H9 (cell line): ENCODE measurements around the gene MRTFA. TPM values are rescaled to one million over a fixed set of nuclear protein-coding genes. Genes with fewer than 3 reads are reported as not detected.

Source experiments
- DNase-seq: peaks from one replicate; pipeline ENCODE4 v3.0.0-alpha.2; 2017
- H2AFZ ChIP-seq: one replicate; pipeline ENCODE4 v1.6.1; 2013; ENCODE audit warnings: mild to moderate bottlenecking, low read length, control low read depth, moderate library complexity
- H2AK5ac ChIP-seq: 2 replicates; pipeline ENCODE4 v1.6.1; 2013; ENCODE audit warnings: low read length, control low read depth, mixed read lengths; ENCODE audit not compliant: insufficient read length
- H2BK120ac ChIP-seq: one replicate; pipeline ENCODE4 v1.6.1; 2013; ENCODE audit warnings: low read depth, mild to moderate bottlenecking, low read length, control low read depth, inconsistent platforms; ENCODE audit not compliant: poor library complexity, severe bottlenecking
- H2BK12ac ChIP-seq: 2 replicates; pipeline ENCODE4 v1.6.1; 2013; ENCODE audit warnings: low read length, control low read depth, mixed read lengths, low read depth; ENCODE audit not compliant: insufficient read length
- H2BK15ac ChIP-seq: 2 replicates; pipeline ENCODE4 v1.6.1; 2013; ENCODE audit warnings: low read depth, low read length, control low read depth
- H2BK20ac ChIP-seq: one replicate; pipeline ENCODE4 v1.6.1; 2013; ENCODE audit warnings: low read depth, mild to moderate bottlenecking, low read length, control low read depth, inconsistent platforms; ENCODE audit not compliant: poor library complexity, severe bottlenecking
- H2BK5ac ChIP-seq: 2 replicates; pipeline ENCODE4 v1.6.1; 2013; ENCODE audit warnings: low read length, control low read depth, mixed read lengths; ENCODE audit not compliant: insufficient read length
- H3K14ac ChIP-seq: 2 replicates; pipeline ENCODE4 v1.6.1; 2013; ENCODE audit warnings: low read length, control low read depth; ENCODE audit not compliant: insufficient read depth
- H3K18ac ChIP-seq: 2 replicates; pipeline ENCODE4 v1.6.1; 2013; ENCODE audit warnings: low read depth, mild to moderate bottlenecking, mixed read lengths, low read length, control low read depth; ENCODE audit not compliant: insufficient read length
- H3K23ac ChIP-seq: 2 replicates; pipeline ENCODE4 v1.6.1; 2013; ENCODE audit warnings: low read length, control low read depth, mixed read lengths, low read depth; ENCODE audit not compliant: insufficient read length
- H3K23me2 ChIP-seq: 2 replicates; pipeline ENCODE4 v1.6.1; 2013; ENCODE audit warnings: low read depth, mild to moderate bottlenecking, mixed read lengths, low read length, control low read depth; ENCODE audit not compliant: insufficient read length, poor library complexity, severe bottlenecking
- H3K27ac ChIP-seq: 2 replicates; pipeline ENCODE4 v1.5.1; 2013; ENCODE audit warnings: low read length, control low read depth, mixed read lengths, low read depth; ENCODE audit not compliant: insufficient read length
- H3K27me3 ChIP-seq: 2 replicates; pipeline ENCODE4 v1.6.1; 2013; ENCODE audit warnings: low read length, control low read depth, inconsistent platforms; ENCODE audit not compliant: insufficient read depth
- H3K4ac ChIP-seq: 2 replicates; pipeline ENCODE4 v1.6.1; 2013; ENCODE audit warnings: low read depth, mild to moderate bottlenecking, control low read depth, inconsistent platforms, low read length, moderate library complexity
- H3K4me1 ChIP-seq: 2 replicates; pipeline ENCODE4 v1.6.1; 2013; ENCODE audit warnings: low read length, control low read depth, inconsistent platforms; ENCODE audit not compliant: insufficient read depth
- H3K4me2 ChIP-seq: 2 replicates; pipeline ENCODE4 v1.6.1; 2013; ENCODE audit warnings: low read length, control low read depth, mixed read lengths; ENCODE audit not compliant: insufficient read length, insufficient read depth
- H3K56ac ChIP-seq: 2 replicates; pipeline ENCODE4 v1.6.1; 2013; ENCODE audit warnings: low read depth, mild to moderate bottlenecking, mixed read lengths, low read length, control low read depth; ENCODE audit not compliant: insufficient read length
- H3K79me1 ChIP-seq: 2 replicates; pipeline ENCODE4 v1.6.1; 2013; ENCODE audit warnings: low read depth, mild to moderate bottlenecking, moderate library complexity, low read length, control low read depth, inconsistent platforms; ENCODE audit not compliant: insufficient read depth, poor library complexity, severe bottlenecking
- H3K79me2 ChIP-seq: 2 replicates; pipeline ENCODE4 v1.6.1; 2013; ENCODE audit warnings: low read length, control low read depth, inconsistent platforms; ENCODE audit not compliant: insufficient read depth
- H3K9ac ChIP-seq: 2 replicates; pipeline ENCODE4 v1.6.1; 2013; ENCODE audit warnings: low read length, control low read depth, mixed read lengths; ENCODE audit not compliant: insufficient read length; ENCODE audit errors: extremely low read depth
- H3K9me3 ChIP-seq: one replicate; pipeline ENCODE4 v1.6.1; 2013; ENCODE audit warnings: low read depth, low read length, inconsistent platforms; ENCODE audit not compliant: control insufficient read depth
- H3T11ph ChIP-seq: one replicate; pipeline ENCODE4 v1.6.1; 2013; ENCODE audit warnings: mild to moderate bottlenecking, low read length, control low read depth, inconsistent platforms
- H4K20me1 ChIP-seq: one replicate; pipeline ENCODE4 v1.6.1; 2013; ENCODE audit not compliant: control insufficient read depth, insufficient read length, insufficient read depth
- H4K5ac ChIP-seq: 2 replicates; pipeline ENCODE4 v1.6.1; 2013; ENCODE audit warnings: low read depth, mild to moderate bottlenecking, mixed read lengths, low read length, control low read depth; ENCODE audit not compliant: insufficient read length
- H4K8ac ChIP-seq: replicated peaks from 2 replicates; pipeline ENCODE4 v1.6.1; 2013; ENCODE audit warnings: low read length, control low read depth, mixed read lengths, low read depth; ENCODE audit not compliant: insufficient read length
- H4K91ac ChIP-seq: 2 replicates; pipeline ENCODE4 v1.6.1; 2013; ENCODE audit warnings: low read depth, mild to moderate bottlenecking, moderate library complexity, mixed read lengths, low read length, control low read depth; ENCODE audit not compliant: insufficient read length
- H3K27ac Mint-ChIP-seq, 3 experiments: 2 replicates in 2 of 3; 3 replicates in 1 of 3; pipeline ENCODE4 v1.8.0; 2020 to 2021; ENCODE audit warnings: mixed read lengths in 3 of 3, mild to moderate bottlenecking in 1 of 3, moderate library complexity in 1 of 3
- H3K27me3 Mint-ChIP-seq: 2 replicates; pipeline ENCODE4 v1.8.0; 2021; ENCODE audit warnings: low read depth, mild to moderate bottlenecking, moderate library complexity, mixed read lengths
- H3K36me3 Mint-ChIP-seq, 3 experiments: 2 replicates in 2 of 3; 3 replicates in 1 of 3; pipeline ENCODE4 v1.8.0; 2020 to 2021; ENCODE audit warnings: low read depth in 3 of 3, mixed read lengths in 3 of 3; ENCODE audit not compliant: insufficient read depth in 1 of 3
- H3K4me1 Mint-ChIP-seq, 2 experiments: 2 replicates each; pipeline ENCODE4 v1.8.0; 2020; ENCODE audit warnings: mixed read lengths in 2 of 2
- H3K4me3 Mint-ChIP-seq, 2 experiments: 2 replicates in 1 of 2; 3 replicates in 1 of 2; pipeline ENCODE4 v1.8.0; 2020 to 2021; ENCODE audit warnings: mild to moderate bottlenecking in 2 of 2, mixed read lengths in 2 of 2, moderate library complexity in 1 of 2
- H3K9me3 Mint-ChIP-seq, 2 experiments: 2 replicates in 1 of 2; 3 replicates in 1 of 2; pipeline ENCODE4 v1.8.0; 2020; ENCODE audit warnings: mild to moderate bottlenecking in 2 of 2, mixed read lengths in 2 of 2, moderate library complexity in 1 of 2
- WGBS: extraction: QIAGEN DNeasy Blood & Tissue Kit; methylation state at CpG from one replicate; pipeline ENCODE4 v1.1.7; 2013; ENCODE audit warnings: missing lambda C conversion rate, low lambda C conversion rate, mixed read lengths; ENCODE audit not compliant: insufficient read length; ENCODE audit errors: extremely low coverage; 5-methylcytosine and 5-hydroxymethylcytosine counted together
- total RNA-seq: library from RNA; stranded (reverse); gene quantifications from 2 replicates; pipeline ENCODE4 v1.2.1, GENCODE V29; 2021
- TF ChIP-seq, protein P1 (sequence below): fragments of 200-600 bp; sonication (generic); conservative IDR thresholded peaks from 3 replicates; pipeline ENCODE4 v1.8.0; 2021; ENCODE audit warnings: antibody characterized with exemption, mild to moderate bottlenecking

Gene MRTFA
- total RNA-seq, 1 experiment from 2014 or later, result 38.1 TPM

- Mint-ChIP-seq H3K36me3 (peaks cover 25 to 44% (median 32%) of the 10 kb centered on the region in 3 experiments), H3K27me3 (no peaks in the 10 kb centered on the region), H3K27ac (peak overlapping the region in 1 of 3 experiments; percentile 4; a peak in 2 of 7 replicates), H3K4me3 (no peak overlapping the region), H3K9me3 (peaks cover 33 to 34% of the 10 kb centered on the region in 2 experiments), H3K4me1 (peaks cover 4 to 7% of the 10 kb centered on the region in 2 experiments)
- Histone ChIP-seq H3K14ac (no peak overlapping the region), H3K4ac (no peak overlapping the region), H2BK120ac (no peak overlapping the region), H2BK20ac (no peak overlapping the region), H2BK5ac (no peak overlapping the region), H3K27me3 (no peaks in the 10 kb centered on the region), H4K91ac (no peak overlapping the region), H4K8ac (no peak overlapping the region), H3K9ac (no peak overlapping the region), H3K56ac (no peak overlapping the region), H3K79me1 (peaks cover 2% of the 10 kb centered on the region), H3K27ac (no peak overlapping the region), H2BK15ac (no peak overlapping the region), H2AK5ac (no peak overlapping the region), H3K4me2 (no peak overlapping the region), H2BK12ac (no peak overlapping the region), H3K79me2 (peaks cover 8% of the 10 kb centered on the region; the same call in 1 of the 2 replicates), H4K20me1 (no peaks in the 10 kb centered on the region), H3K4me1 (no peaks in the 10 kb centered on the region), H2AFZ (no peak overlapping the region), H3K18ac (no peak overlapping the region), H3T11ph (no peak overlapping the region), H3K23ac (no peak overlapping the region), H3K9me3 (no peaks in the 10 kb centered on the region), H3K23me2 (no peaks in the 10 kb centered on the region), H4K5ac (no peak overlapping the region)
- WGBS, result no CpG with 5 or more reads among the region's 9 CpGs
- DNase-seq, result no peak
- TF ChIP-seq, protein P1, sequence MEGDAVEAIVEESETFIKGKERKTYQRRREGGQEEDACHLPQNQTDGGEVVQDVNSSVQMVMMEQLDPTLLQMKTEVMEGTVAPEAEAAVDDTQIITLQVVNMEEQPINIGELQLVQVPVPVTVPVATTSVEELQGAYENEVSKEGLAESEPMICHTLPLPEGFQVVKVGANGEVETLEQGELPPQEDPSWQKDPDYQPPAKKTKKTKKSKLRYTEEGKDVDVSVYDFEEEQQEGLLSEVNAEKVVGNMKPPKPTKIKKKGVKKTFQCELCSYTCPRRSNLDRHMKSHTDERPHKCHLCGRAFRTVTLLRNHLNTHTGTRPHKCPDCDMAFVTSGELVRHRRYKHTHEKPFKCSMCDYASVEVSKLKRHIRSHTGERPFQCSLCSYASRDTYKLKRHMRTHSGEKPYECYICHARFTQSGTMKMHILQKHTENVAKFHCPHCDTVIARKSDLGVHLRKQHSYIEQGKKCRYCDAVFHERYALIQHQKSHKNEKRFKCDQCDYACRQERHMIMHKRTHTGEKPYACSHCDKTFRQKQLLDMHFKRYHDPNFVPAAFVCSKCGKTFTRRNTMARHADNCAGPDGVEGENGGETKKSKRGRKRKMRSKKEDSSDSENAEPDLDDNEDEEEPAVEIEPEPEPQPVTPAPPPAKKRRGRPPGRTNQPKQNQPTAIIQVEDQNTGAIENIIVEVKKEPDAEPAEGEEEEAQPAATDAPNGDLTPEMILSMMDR, result no peak
These were observed 15.0 kb downstream of the MRTFA start for GRCh38 chr22:40621309-40622151.
